Epithelial cell of esophagus (primary cell): ENCODE results near the gene SH3BP4.

Source experiments
- DNase-seq: peaks from one replicate; pipeline ENCODE4 v3.0.0; 2010; ENCODE audit warnings: low read depth
- H3K4me3 ChIP-seq: 2 replicates; pipeline ENCODE4 v1.5.1; 2011; ENCODE audit warnings: mild to moderate bottlenecking, low read length, control low read depth
- TF ChIP-seq, protein P1 (sequence below): IDR thresholded peaks from 2 replicates; pipeline ENCODE4 v1.5.1; 2011; ENCODE audit warnings: low read depth, mild to moderate bottlenecking, low read length, control low read depth, inconsistent platforms; ENCODE audit not compliant: insufficient read depth; ENCODE audit errors: missing control alignments

The SH3BP4 gene

DNA sequence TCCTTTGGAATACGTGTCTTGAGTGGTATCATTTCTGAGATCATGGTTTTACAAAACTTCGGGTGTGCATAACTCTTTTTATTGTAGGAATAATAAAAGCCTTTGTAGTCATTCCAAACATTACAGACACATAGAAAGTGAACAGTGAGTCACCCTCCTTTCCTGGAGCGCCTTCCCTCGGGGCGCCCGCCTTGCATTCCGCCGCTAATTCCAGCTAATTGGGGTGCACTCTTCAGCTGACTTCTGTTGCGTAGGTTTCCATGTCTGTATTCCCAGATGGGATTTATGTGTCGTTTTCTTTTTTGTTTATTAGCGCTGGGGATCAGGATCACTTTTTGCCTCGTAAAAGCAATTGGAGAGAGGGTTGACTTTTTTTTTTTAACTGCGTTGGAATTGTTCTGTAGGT lies 18.7 kb downstream of the SH3BP4 start:
- DNase-seq: peak; percentile 80
- no peak overlapping the region for H3K4me3 ChIP-seq
- TF ChIP-seq, protein P1, sequence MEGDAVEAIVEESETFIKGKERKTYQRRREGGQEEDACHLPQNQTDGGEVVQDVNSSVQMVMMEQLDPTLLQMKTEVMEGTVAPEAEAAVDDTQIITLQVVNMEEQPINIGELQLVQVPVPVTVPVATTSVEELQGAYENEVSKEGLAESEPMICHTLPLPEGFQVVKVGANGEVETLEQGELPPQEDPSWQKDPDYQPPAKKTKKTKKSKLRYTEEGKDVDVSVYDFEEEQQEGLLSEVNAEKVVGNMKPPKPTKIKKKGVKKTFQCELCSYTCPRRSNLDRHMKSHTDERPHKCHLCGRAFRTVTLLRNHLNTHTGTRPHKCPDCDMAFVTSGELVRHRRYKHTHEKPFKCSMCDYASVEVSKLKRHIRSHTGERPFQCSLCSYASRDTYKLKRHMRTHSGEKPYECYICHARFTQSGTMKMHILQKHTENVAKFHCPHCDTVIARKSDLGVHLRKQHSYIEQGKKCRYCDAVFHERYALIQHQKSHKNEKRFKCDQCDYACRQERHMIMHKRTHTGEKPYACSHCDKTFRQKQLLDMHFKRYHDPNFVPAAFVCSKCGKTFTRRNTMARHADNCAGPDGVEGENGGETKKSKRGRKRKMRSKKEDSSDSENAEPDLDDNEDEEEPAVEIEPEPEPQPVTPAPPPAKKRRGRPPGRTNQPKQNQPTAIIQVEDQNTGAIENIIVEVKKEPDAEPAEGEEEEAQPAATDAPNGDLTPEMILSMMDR: no peak

DNA sequence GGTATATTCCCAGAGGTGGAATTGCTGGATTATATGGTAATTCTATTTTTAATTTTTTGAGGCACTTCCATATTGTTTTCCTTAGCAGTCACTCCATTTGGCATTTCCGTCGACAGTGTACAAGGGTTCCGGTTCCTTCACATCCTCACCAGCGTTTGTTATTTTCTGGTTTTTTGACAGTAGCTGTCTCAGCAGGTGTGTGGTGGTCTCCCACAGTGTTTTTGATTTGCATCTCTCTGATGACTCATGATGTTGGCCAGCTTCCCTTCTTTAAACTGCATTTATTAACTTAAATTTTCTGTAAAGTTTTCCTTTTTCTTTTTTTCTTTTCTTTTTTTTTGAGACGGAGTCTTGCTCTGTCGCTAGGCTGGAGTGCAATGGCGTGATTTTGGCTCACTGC lies 19.7 kb downstream of the SH3BP4 start:
- TF ChIP-seq, protein P1: no peak
- DNase-seq: no peak
- H3K4me3 ChIP-seq: no peak overlapping the region

DNA sequence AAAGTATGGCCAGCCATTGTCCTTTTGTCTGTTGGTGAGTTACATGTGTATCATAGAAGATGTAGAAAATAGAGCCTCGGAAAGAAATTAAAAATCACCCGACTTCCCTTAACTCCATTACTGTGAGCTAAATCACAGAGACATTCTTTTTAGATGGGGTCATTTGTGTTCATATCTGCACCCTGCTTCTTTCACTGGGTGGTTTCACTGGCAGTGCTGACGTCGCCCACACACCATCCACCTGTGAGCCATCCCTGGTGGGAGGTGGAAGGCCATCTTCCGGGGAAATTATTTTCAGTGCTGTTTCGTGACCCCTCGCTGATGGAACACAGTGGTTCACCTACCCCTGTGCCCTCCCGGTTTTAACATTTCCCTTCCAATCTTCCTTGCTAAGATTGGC lies 21.2 kb downstream of the SH3BP4 start:
- TF ChIP-seq, protein P1: no peak

DNA sequence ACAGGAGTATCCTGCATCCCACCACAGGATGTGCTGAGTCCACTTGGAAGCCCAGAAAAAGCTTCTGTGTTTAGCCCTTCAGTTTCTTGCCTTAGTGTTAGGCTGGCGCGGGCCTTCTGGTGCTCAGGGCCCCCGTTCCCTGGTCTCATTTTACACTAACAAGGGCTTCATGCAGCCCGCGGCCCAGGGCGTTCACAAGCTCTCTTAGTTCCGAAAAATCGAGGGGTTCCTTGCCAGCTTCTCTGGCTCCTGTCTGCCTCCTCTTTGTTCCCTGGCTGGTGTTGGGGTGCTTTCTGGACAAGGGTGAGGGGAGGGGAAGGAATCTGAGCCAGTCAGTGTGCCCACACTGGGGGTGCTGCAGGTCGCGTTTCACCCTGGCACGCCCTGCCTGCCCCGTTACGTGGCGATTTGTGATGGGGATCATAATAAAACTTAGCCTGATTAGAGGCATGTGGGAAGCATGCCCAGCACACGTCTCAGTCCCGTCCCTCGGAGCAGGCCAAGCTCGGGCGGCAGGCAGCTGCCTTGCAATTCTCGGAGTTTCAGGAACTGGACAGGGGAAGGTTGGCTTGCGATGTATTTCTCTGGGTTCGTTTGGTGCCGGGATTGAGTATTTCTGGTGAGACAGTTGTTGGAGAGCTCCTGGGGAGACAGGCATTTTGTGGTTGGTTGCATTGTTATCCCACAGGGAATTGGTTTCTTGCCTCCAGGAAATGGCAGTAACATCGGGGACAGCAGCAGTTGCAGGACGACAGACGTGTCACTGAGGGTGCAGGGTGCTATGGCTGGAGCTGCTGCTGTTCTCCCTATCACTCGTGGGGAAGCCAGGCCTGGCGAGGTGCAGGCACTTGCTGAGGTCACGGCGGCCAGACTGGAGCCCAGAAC lies 22.9 kb downstream of the SH3BP4 start:
- no peak for DNase-seq
- H3K4me3 ChIP-seq: no peak overlapping the region
- TF ChIP-seq, protein P1: no peak

More for the DNA sequence above, 21.2 kb downstream of the SH3BP4 start:
- no peak overlapping the region for H3K4me3 ChIP-seq
- peak; percentile 45 for DNase-seq

DNA sequence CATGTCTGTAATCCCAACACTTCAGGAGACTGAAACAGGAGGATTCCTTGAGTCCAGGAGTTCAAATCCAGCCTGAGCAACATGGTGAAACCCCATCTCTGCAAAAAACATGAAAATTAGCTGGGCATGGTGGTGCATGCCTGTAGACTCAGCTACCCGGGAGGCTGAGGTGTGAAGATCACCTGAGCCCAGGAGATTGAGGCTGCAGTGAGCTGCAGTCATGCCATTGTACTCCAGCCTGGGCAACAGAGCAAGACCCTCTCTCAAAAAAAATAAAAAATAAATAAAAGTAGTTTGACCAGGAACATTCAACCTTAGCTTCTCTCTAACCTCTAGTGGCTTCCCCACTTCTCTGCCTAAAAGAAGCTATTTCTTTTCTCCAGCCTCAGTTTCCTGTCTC lies 23.8 kb downstream of the SH3BP4 start:
- DNase-seq: no peak
- no peak overlapping the region for H3K4me3 ChIP-seq
- TF ChIP-seq, protein P1: no peak

DNA sequence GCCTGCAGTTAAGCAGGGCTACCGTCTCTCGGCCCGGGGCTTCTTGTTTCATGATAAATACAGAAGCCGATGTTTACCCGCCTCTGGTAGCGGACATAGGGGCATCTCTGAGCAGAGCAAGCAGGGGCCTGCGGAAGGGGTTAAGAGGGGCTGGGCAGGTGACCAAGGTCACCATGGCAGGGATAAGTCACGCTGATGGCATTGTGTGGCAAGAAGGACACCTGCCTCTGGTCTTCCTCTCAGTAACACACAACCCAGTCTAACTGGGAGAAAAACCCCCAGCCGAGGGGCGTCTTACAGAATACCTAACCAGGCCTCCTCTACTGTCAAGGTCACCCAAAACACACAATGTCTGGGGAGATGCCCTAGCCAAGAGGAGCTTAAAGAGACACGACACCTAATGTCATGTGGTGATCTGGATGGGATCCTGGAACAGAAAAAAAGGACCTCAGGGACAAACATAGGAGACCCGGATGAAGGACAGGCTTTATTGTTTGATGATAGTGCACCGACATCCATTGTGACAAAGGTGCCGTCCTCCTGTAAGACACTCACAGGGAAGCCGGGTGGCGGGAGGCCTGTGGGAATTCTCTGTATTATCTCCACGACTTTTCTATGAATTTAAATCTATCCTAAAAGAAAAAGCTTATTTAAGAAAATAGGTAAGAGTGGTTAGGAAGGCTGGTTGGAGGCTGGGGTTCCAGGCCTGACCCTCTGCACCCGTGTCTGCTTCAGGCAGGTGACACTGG lies 24.8 kb downstream of the SH3BP4 start:
- no peak for DNase-seq
- H3K4me3 ChIP-seq: no peak overlapping the region
- TF ChIP-seq, protein P1: no peak
